CD4-positive, alpha-beta T cell treated with Interleukin-12 subunit alpha and Interleukin-12 subunit beta, for 1 hour (primary cell): Measurements from ENCODE around the gene FIGNL2.
"Not testable (repeated sequence)": the region's sequence is repeated elsewhere in the genome, so short reads cannot be mapped to it uniquely, and the experiment has no call there.

Source experiments
- DNase-seq: peaks from one replicate; pipeline ENCODE4 v3.0.0-alpha.2; 2020

FIGNL2 gene

GRCh38 chr12:51814311-51815088, 34.0 kb downstream of the FIGNL2 start:
- peak; percentile 74 for DNase-seq

DNA sequence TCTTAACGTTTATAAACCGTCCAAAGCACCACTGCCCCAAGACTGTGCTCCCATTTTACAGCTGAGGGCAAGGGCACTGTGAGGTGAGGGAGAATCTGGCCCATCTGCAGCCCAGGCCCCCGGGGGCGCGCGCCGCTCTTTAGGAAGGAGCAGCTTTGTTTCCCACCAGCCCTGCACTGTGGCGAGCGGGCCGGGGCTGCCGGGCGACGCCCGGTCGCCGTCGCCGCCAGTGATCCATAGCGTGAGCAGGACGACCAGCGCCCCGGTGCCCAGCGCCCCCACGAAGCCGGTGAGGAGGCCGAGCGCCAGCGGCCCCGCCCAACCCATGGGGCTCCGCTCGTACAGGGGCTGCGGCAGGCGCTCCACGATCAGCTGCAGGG, 34.6 kb downstream of the FIGNL2 start:
- no peak for DNase-seq

- DNase-seq = no peak
Observed at GRCh38 chr12:51812871-51813270, 35.6 kb downstream of the FIGNL2 start.

- no peak for DNase-seq
Observed at GRCh38 chr12:51811203-51812202, 37.0 kb downstream of the FIGNL2 start.

DNA sequence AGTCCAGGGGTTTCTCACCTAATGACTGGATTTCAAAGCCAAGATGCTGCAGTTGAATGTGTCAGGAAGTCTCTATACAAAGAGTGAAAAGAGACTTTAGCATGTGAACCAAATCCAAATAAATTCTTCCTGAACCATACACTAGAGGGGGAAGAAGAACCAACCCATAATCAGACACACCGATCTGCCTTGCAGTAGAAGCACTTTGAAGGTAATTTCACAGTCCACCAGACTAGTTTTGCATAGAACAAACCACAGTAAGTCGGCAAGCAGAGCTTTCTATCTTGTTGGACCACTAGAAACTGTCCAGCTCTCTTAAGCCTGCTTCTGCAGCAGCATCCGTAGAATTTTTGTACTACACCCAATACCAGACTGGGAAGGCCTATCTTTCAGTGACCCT, 39.3 kb downstream of the FIGNL2 start:
- DNase-seq = no peak

- DNase-seq = no peak
Observed at GRCh38 chr12:51806896-51807295, 41.6 kb downstream of the FIGNL2 start.

- no peak for DNase-seq
Observed at GRCh38 chr12:51801027-51801426, 47.5 kb downstream of the FIGNL2 start.

DNA sequence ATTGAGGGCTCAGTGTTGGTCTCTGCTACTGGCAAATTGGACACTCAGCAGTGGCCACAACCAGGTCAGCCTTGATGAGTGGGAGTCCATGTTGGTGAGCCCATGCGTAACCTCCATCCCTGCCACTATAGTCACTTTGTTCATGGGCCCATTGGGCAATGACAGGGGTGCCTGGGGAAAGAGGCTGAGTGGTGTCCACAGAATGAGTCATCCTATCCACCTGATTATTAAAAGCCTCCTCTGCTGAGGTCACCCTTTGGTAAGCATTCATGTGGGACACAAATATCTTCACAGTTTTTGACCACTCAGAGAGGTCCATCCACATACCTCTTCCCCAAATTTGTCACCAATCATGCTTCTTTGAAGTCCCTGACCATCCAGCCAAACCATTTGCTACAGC, 50.0 kb downstream of the FIGNL2 start:
- DNase-seq = no peak

- not testable (repeated sequence) for DNase-seq
Observed at GRCh38 chr12:51798051-51798450, 50.5 kb downstream of the FIGNL2 start.

DNA sequence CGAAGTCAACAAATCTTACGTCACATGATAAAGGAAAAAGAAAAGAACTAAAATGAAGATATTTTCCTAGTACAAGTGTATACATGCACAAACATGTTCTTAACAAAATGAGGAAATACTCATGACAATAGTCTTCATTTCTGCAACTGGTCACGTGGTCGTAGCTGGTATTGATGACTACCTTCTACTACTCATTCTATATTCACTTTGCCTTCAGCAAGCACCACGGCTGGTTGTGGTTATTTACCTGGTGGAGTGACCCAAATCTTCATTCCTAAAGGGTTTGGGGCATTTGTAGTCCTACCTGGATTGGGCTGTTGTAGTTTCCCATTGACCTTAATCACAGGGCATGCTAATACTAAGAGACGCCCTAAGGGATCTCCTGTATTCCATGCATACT, 51.2 kb downstream of the FIGNL2 start:
- DNase-seq = no peak

DNA sequence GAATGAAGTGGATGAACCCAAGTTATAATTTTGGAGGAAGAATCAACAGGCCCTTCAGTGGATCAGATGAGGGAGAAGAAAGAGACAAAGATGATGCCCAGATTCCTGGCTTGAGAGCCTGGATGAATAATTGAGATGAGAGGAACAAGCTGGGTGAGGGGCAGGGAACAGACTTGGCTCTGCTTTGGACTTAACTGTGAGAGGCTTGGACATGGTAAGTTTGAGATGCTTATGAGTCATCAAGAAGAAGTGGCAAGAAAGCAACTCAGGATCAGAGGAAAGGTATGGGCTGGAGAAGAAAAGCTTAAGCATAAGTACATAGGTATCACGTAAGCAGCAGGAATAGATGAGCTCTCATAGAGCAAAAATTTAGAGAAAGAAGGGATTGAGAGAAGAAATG, 55.3 kb downstream of the FIGNL2 start:
- no peak for DNase-seq

- DNase-seq = no peak
Observed at GRCh38 chr12:51792417-51792816, 56.1 kb downstream of the FIGNL2 start.

DNA sequence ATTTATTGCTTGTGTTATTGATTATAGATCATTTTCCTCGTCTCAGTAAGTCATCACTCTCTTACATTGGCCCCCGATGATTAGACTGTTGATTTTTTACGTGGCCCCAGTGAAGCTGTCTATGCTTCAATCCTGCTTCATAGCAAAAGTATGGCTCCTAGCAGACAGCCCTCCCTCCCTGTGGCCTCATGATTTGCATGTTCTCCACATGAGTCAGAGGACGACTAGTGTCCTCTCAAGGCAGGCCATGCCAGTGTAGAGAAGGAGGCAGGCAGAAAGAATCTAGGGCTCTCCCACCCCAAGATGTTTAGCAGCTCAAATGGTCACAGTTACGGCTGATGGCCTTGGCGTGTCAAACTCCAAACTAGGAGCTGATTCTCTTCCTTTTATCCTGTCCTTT, 59.6 kb downstream of the FIGNL2 start:
- DNase-seq = no peak

DNA sequence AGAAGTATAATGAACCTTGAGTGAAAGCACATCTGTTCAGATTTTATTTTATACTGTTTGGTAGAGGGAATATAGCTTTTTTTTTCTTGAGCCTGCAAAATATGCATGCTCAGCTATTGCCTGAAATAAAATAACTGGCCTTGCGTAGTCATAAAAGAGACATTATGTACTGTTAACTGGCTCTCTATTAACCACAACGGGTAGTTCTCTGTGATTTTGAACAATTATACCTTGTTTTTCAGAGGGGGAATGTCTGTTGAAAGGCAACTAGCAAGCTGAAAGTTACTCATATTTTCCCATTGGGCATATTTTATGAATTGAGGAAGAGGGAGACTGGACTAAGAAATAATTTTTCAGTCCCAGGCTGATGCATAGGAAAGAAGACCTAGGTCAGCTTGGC, 62.6 kb downstream of the FIGNL2 start:
- DNase-seq = no peak

DNA sequence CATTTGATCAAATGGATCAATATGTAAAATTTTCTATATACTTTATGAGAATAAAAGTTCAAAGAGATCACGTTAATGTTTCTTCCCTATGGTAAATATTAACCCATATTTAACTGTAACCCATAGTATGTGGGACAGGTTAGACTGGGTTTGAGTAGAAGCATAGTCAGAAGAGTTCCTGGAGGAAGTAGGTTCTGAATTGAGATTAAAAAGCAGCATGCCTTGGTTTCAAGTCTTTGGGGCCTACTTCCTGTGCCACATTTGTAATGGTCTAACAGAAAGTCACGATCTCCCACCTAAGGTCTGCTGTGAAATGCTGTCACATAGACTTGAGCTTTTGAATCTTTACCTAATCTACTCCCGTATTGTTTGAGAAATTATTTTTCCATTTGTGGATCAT, 63.8 kb downstream of the FIGNL2 start:
- DNase-seq = no peak

- no peak for DNase-seq
Observed at GRCh38 chr12:51779876-51780275, 68.6 kb downstream of the FIGNL2 start.

DNA sequence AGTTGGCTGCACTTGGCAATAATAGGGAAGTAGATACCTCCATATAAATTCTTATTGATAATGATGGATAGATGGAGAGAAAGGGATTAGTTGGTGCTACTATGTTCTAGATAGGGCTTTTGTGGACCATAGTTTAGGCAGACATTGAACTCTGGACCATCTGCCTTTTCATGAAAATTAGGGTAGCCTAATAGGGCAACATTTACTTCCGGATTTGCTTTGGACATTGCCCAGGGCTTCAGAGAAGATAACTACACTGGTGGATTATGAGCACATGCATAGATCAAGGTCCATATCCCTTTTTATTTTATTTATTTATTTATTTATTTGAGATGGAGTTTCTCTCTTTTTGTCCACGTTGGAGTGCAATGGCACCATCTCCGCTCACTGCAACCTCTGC, 70.5 kb downstream of the FIGNL2 start:
- DNase-seq = no peak

GRCh38 chr12:51777457-51777856, 71.1 kb downstream of the FIGNL2 start:
- no peak for DNase-seq

DNA sequence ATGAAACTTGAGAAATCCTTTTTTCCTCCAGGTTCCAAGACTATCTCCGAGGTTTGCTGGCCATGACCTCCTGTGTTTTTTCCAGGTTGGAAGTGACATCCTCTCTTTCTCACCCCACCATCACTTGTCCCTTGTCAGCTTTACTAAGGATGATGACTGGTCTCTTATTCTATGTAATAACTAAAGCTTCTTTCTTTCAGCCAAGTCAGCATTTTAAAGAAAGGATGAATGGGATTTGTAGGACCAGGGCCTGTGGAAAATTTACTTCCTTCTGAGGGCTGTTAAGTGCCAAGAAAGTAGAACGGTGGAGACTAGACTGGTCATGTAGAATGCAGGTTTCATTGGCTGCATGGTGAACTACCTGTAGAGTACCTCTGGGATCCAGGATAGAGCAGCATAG, 73.6 kb downstream of the FIGNL2 start:
- no peak for DNase-seq

- no peak for DNase-seq
Observed at GRCh38 chr12:51773145-51773869, 75.2 kb downstream of the FIGNL2 start.

DNA sequence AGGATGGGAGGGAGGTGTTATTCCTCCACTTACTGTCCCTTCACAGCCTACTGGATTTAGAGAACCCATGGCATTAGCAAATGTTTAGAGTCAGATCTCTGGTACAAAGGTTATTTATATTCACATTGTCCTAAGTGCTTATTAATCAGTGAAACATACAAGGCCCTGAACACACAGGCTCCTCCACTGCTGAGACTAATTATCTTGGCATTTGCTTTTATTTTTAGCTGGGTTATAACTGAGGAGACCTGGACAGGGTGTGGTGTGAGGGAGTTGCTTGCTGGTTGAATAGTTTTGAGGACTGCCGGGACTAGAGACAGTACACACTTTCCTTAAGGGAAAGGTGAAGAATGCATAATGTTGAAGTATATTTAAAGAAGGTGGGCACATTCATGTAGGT, 77.5 kb downstream of the FIGNL2 start:
- no peak for DNase-seq
